DND-41 (cell line): ENCODE results near the gene PML.

Source experiments
- ATAC-seq: fragments of 200-7000 bp; cut with Tn5 transposase; 3 replicates; pipeline ENCODE4 v1.9.1; 2021; ENCODE audit warnings: low read depth; ENCODE audit not compliant: insufficient read depth
- DNase-seq: peaks from one replicate; pipeline ENCODE4 v3.0.0-alpha.2; 2020
- H2AFZ ChIP-seq: 2 replicates; pipeline ENCODE4 v1.6.0; 2012; ENCODE audit warnings: low read depth, low read length
- H3K27ac ChIP-seq: 2 replicates; pipeline ENCODE4 v1.5.1; 2012; ENCODE audit warnings: low read length, inconsistent platforms
- H3K27me3 ChIP-seq: fragments of 200-600 bp; sonication (generic); 2 replicates; pipeline ENCODE4 v1.6.0; 2012; ENCODE audit warnings: low read length, mild to moderate bottlenecking, inconsistent platforms; ENCODE audit not compliant: insufficient read depth, poor library complexity
- H3K36me3 ChIP-seq: 2 replicates; pipeline ENCODE4 v1.5.1; 2012; ENCODE audit warnings: low read length, inconsistent platforms; ENCODE audit not compliant: insufficient read depth
- H3K4me1 ChIP-seq: 2 replicates; pipeline ENCODE4 v1.5.1; 2012; ENCODE audit warnings: mild to moderate bottlenecking, low read length; ENCODE audit not compliant: insufficient read depth
- H3K4me2 ChIP-seq: 2 replicates; pipeline ENCODE4 v1.6.0; 2012; ENCODE audit warnings: mild to moderate bottlenecking, moderate library complexity, low read length, inconsistent platforms; ENCODE audit not compliant: insufficient read depth
- H3K4me3 ChIP-seq, 2 experiments: fragments of 200-600 bp in 1 of 2; shearing (Covaris generic) in 1 of 2; 2 replicates each; pipeline ENCODE4 v1.5.1; 2012 to 2016; ENCODE audit warnings: inconsistent platforms in 2 of 2, low read length in 2 of 2, mild to moderate bottlenecking in 2 of 2, low read depth in 1 of 2, moderate library complexity in 1 of 2
- H3K79me2 ChIP-seq: 2 replicates; pipeline ENCODE4 v1.6.0; 2012; ENCODE audit warnings: low read length, inconsistent platforms; ENCODE audit not compliant: insufficient read depth
- H3K9ac ChIP-seq: 2 replicates; pipeline ENCODE4 v1.6.0; 2012; ENCODE audit warnings: low read depth, mild to moderate bottlenecking, inconsistent platforms, low read length, moderate library complexity
- H3K9me3 ChIP-seq: 2 replicates; pipeline ENCODE4 v1.5.1; 2012; ENCODE audit warnings: low read length, moderate library complexity, mild to moderate bottlenecking, inconsistent platforms; ENCODE audit not compliant: insufficient read depth, severe bottlenecking
- H4K20me1 ChIP-seq: 2 replicates; pipeline ENCODE4 v1.6.0; 2012; ENCODE audit warnings: low read length; ENCODE audit not compliant: insufficient read depth
- EZH2 ChIP-seq: IDR thresholded peaks from 3 replicates; pipeline ENCODE4 v1.6.1; 2012; ENCODE audit warnings: borderline replicate concordance, low read depth, mild to moderate bottlenecking, moderate library complexity, low read length, inconsistent platforms; ENCODE audit not compliant: severe bottlenecking
- TF ChIP-seq, protein P1 (sequence below): IDR thresholded peaks from 2 replicates; pipeline ENCODE4 v1.5.1; 2012; ENCODE audit warnings: borderline replicate concordance, low read length, moderate library complexity, mild to moderate bottlenecking; ENCODE audit not compliant: poor library complexity, severe bottlenecking; ENCODE audit errors: extremely low read depth

The PML gene

DNA sequence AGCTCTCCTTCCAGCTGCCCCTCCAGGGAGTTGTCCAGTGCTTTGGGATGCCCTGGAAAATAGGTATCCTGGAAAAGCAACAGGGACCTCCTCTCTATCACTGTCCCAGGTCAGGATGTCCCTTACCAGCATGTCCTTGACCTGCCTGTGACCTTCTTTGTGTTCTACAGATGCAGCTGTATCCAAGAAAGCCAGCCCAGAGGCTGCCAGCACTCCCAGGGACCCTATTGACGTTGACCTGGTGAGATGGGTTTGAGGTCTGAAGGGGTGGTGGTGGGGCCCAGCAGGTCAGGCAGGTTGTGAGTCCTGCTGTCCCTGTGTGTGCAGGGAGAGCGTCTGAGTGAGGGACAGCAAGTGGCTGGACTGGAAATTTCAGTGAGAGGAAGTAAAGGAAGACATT lies 30.2 kb downstream of the PML start:
- no peak for ATAC-seq
- Histone ChIP-seq H3K27ac (no peak overlapping the region), H2AFZ (no peak overlapping the region), H3K9me3 (no peaks in the 10 kb centered on the region), H3K27me3 (no peaks in the 10 kb centered on the region), H3K79me2 (peaks cover 5% of the 10 kb centered on the region; the same call in 1 of the 2 replicates), H4K20me1 (no peaks in the 10 kb centered on the region), H3K4me1 (no peaks in the 10 kb centered on the region), H3K4me3 (no peak overlapping the region), H3K9ac (no peak overlapping the region), H3K4me2 (no peak overlapping the region), H3K36me3 (peaks cover 46% of the 10 kb centered on the region)
- TF ChIP-seq EZH2, result no peak
- TF ChIP-seq, protein P1, sequence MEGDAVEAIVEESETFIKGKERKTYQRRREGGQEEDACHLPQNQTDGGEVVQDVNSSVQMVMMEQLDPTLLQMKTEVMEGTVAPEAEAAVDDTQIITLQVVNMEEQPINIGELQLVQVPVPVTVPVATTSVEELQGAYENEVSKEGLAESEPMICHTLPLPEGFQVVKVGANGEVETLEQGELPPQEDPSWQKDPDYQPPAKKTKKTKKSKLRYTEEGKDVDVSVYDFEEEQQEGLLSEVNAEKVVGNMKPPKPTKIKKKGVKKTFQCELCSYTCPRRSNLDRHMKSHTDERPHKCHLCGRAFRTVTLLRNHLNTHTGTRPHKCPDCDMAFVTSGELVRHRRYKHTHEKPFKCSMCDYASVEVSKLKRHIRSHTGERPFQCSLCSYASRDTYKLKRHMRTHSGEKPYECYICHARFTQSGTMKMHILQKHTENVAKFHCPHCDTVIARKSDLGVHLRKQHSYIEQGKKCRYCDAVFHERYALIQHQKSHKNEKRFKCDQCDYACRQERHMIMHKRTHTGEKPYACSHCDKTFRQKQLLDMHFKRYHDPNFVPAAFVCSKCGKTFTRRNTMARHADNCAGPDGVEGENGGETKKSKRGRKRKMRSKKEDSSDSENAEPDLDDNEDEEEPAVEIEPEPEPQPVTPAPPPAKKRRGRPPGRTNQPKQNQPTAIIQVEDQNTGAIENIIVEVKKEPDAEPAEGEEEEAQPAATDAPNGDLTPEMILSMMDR, result no peak
- no peak for DNase-seq

GRCh38 chr15:74025436-74025835 lies 30.9 kb downstream of the PML start:
- no peak for ATAC-seq
- no peak overlapping the region for H2AFZ ChIP-seq
- no peaks in the 10 kb centered on the region for H3K27me3 ChIP-seq
- H4K20me1 ChIP-seq, result no peaks in the 10 kb centered on the region
- no peak overlapping the region for H3K4me2 ChIP-seq
- no peaks in the 10 kb centered on the region for H3K9me3 ChIP-seq
- H3K4me3 ChIP-seq, result no peak overlapping the region
- H3K79me2 ChIP-seq, result peaks cover 2% of the 10 kb centered on the region; the same call in 1 of the 2 replicates
- H3K9ac ChIP-seq, result no peak overlapping the region
- H3K27ac ChIP-seq, result no peak overlapping the region
- H3K36me3 ChIP-seq, result peaks cover 49% of the 10 kb centered on the region
- DNase-seq, result no peak
- TF ChIP-seq, protein P1, result no peak
- no peak for TF ChIP-seq EZH2
- H3K4me1 ChIP-seq, result no peaks in the 10 kb centered on the region

DNA sequence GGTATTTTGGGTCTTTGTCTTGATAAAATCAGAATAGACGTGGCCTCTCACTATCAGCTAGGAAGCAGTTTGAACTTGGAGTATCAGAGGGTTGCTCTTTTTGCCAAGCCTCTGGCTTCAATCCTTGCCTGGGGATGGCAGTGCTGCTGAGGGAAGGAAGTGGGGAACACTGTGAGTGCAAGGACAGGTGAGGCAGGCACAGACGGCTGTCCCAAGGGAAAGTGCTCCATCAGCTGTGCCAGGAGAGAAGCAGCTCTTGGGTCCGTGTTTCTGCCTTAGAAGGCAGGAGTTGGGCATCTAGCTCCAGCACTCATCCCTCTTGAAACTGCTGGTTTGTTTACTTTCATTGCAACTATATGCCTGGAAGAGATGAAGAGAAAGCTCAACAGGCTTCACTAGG lies 33.2 kb downstream of the PML start:
- Histone ChIP-seq H3K4me1 (no peaks in the 10 kb centered on the region), H3K9ac (no peak overlapping the region), H3K79me2 (no peaks in the 10 kb centered on the region), H3K4me2 (no peak overlapping the region), H3K27me3 (no peaks in the 10 kb centered on the region), H3K9me3 (no peaks in the 10 kb centered on the region), H3K27ac (no peak overlapping the region), H3K36me3 (peaks cover 48% of the 10 kb centered on the region), H3K4me3 (no peak overlapping the region), H2AFZ (no peak overlapping the region), H4K20me1 (no peaks in the 10 kb centered on the region)
- TF ChIP-seq, protein P1, result no peak
- no peak for TF ChIP-seq EZH2
- DNase-seq (no peak), ATAC-seq (no peak)

DNA sequence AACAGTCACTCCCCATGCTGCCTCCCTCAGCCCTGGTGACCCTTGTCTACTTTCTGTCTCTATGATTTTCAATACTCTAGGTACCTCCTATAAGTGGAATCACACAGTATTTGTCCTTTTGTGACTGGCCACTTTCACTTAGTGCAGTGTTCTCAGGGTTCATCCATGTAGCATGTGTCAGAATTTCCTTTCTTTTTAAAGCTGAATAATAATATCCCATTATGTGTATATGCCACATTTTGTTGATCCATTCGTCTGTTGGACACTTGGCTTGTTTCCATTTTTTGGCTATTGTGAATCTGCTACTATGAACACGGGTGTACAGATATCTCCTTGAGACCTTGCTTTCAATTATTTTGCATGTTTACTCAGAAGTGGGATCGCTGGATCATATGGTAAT lies 34.1 kb downstream of the PML start:
- no peak overlapping the region for H2AFZ ChIP-seq
- H3K79me2 ChIP-seq, result no peaks in the 10 kb centered on the region
- no peak for ATAC-seq

More for the DNA sequence above, 34.1 kb downstream of the PML start:
- Histone ChIP-seq H3K27ac (no peak overlapping the region), H3K27me3 (no peaks in the 10 kb centered on the region), H3K4me3 (no peak overlapping the region), H3K36me3 (peaks cover 47% of the 10 kb centered on the region), H3K4me2 (no peak overlapping the region), H3K4me1 (no peaks in the 10 kb centered on the region), H3K9ac (no peak overlapping the region), H4K20me1 (no peaks in the 10 kb centered on the region; the same call in 1 of the 2 replicates), H3K9me3 (no peaks in the 10 kb centered on the region)
- no peak for DNase-seq
- TF ChIP-seq, protein P1, result no peak
- no peak for TF ChIP-seq EZH2
